Activated T-cell treated with anti-CD3 and anti-CD28 coated beads, Interleukin-2, amount 50 U/mL, for 4 hours (primary cell): Measurements from ENCODE around the gene FUT7. TPM values are rescaled to one million over a fixed set of nuclear protein-coding genes. Genes with fewer than 3 reads are reported as not detected.
"Not testable (repeated sequence)": the region's sequence is repeated elsewhere in the genome, so short reads cannot be mapped to it uniquely, and the experiment has no call there.

Source experiments
- ATAC-seq, 2 donors: fragments of 200-7000 bp; cut with Tn5 transposase; one replicate each; pipeline ENCODE4 v1.10.0; 2021
- DNase-seq: peaks from one replicate; pipeline ENCODE4 v3.0.0-alpha.2; 2020
- H3K27me3 Mint-ChIP-seq: one replicate; pipeline ENCODE4 v1.8.0; 2021; ENCODE audit warnings: low read depth, mixed read lengths
- H3K36me3 Mint-ChIP-seq: one replicate; pipeline ENCODE4 v1.8.0; 2022; ENCODE audit warnings: mixed read lengths; ENCODE audit not compliant: insufficient read depth
- H3K4me1 Mint-ChIP-seq: one replicate; pipeline ENCODE4 v1.8.0; 2021; ENCODE audit warnings: low read depth, mixed read lengths
- H3K4me3 Mint-ChIP-seq: one replicate; pipeline ENCODE4 v1.8.0; 2021; ENCODE audit warnings: mild to moderate bottlenecking, moderate library complexity, mixed read lengths
- H3K9me3 Mint-ChIP-seq: one replicate; pipeline ENCODE4 v1.8.0; 2021; ENCODE audit warnings: mixed read lengths
- total RNA-seq, 3 donors: library from RNA; stranded (reverse); gene quantifications; one replicate each; pipeline ENCODE4 v1.2.1, GENCODE V29; 2021

The FUT7 gene
- total RNA-seq, 3 donors from 2014 or later = 0.74 to 2.4 (median 0.81) TPM

DNA sequence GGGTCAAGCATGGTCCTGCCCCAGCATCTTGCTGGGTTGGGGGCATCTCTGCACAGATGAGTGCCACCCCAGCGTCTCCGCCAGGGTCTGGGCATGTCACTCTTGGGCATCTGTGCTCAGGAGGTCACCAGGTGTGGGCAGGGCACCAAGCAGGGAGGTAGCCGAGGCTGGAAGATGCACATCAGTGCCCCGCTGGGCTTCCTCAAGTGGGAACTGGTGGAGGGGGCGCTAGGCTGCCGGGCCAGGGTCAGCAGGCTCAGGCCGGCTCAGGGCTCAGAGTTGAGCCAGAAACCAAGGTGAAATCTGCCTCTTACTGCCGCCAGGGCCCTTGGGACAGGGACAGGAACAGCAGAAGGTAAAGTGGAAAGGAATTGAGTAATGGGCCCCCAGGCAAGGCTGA, 4.0 kb upstream of the FUT7 start:
- H3K27me3 Mint-ChIP-seq = no peaks in the 10 kb centered on the region
- H3K9me3 Mint-ChIP-seq = no peaks in the 10 kb centered on the region
- no peak for ATAC-seq
- no peaks in the 10 kb centered on the region for H3K36me3 Mint-ChIP-seq
- H3K4me3 Mint-ChIP-seq = no peak overlapping the region
- peaks cover 30% of the 10 kb centered on the region for H3K4me1 Mint-ChIP-seq
- DNase-seq = no peak

DNA sequence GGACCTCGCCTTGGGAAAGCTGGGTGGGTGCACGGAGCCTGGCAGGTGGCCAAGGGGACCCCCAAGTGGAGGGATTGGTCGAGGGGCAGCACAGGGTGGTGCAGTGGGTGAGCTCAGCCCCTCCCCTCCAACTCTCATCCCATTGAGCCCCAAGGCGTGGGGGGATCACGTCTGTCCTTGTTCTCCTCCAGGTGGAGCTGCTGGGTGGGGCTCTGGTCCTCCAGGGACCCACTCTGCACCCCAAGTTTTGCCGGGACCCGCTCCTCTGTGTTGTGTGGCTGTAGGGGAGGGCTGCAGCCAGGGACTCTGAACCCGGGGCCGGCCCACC, 3.6 kb upstream of the FUT7 start:
- H3K36me3 Mint-ChIP-seq = no peaks in the 10 kb centered on the region
- H3K4me1 Mint-ChIP-seq = peaks cover 35% of the 10 kb centered on the region
- no peak for DNase-seq
- no peaks in the 10 kb centered on the region for H3K27me3 Mint-ChIP-seq
- H3K9me3 Mint-ChIP-seq = no peaks in the 10 kb centered on the region
- no peak for ATAC-seq
- peak overlapping the region; percentile 66 for H3K4me3 Mint-ChIP-seq

DNA sequence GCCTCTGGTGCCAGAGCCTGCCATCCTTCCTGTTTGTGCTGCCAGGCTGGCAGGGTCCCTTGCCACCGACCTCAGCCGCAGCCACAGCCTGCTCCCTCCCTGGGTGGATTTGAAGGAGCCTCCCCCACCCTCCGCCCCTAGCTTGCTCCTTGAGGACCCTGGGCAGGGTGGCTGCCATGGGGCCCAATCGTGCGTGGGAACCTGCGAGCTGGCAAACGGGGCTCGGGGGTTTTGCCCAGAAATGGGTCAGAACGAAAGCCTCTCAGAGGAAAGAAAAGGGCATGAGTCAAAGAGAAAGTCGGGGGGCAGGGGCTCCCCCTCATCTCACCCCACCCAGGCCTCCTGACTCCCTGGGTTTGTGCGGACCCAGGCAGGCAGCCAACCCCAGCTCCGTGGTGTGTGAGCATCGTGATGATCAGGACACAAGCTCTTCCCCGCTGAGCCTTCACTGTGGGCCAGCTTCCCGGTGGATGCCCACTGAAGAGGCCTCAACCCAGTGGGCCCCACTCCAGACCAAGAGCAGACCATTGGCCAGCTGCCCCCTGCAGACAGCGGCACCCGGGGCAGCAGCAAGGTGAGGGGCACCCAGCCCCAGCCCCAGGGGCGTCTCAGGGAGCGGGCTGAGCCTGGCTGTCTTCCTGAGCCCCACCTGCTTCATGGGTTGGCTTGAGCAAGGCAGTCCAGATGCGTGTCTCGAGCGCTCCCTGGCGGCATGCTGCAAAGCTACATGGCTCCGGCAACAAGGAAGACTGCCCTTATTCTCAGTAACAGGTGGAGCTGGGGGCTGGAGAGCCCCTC, 3.0 kb upstream of the FUT7 start:
- Mint-ChIP-seq H3K36me3 (no peaks in the 10 kb centered on the region), H3K27me3 (no peaks in the 10 kb centered on the region), H3K9me3 (no peaks in the 10 kb centered on the region), H3K4me1 (peaks cover 41% of the 10 kb centered on the region), H3K4me3 (peak overlapping the region; percentile 66)
- DNase-seq (peak; percentile 85), ATAC-seq (peak; percentile 84 to 86)

DNA sequence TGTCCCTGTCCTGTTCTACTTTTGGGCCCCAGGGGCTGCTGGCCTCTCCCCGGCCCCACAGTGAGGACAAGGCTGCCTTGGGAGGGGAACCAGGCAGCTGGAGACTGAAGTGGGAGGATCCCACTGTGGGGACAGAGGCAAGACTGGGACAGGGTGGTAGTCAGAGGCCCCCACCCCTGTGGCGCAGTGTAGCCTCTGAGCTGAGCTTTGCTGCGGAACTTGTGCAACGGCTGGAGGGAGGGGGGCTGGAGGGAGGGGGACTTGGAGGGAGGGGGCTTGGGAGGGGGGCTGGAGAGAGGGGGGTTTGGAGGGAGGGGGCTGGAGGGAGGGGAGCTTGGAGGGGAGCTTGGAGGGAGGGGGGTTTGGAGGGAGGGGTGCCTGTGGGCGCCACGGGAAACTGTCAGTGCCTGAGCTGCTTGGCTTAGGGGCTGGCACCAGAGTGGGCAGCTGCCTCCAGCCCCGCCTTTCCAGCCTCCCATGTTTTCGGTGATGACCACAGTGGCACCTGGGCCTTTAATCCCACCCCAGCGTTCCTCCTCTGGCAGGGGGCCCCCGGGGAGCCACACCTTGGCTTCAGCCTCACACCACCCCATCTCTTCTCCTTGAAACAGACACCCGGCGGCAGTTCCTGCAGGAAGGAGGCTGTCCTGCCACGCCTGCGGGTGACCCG, 2.3 kb upstream of the FUT7 start:
- H3K4me3 Mint-ChIP-seq = peak overlapping the region; percentile 66
- DNase-seq = no peak
- ATAC-seq = no peak
- H3K9me3 Mint-ChIP-seq = no peaks in the 10 kb centered on the region
- no peaks in the 10 kb centered on the region for H3K27me3 Mint-ChIP-seq
- no peaks in the 10 kb centered on the region for H3K36me3 Mint-ChIP-seq
- H3K4me1 Mint-ChIP-seq = peaks cover 46% of the 10 kb centered on the region

DNA sequence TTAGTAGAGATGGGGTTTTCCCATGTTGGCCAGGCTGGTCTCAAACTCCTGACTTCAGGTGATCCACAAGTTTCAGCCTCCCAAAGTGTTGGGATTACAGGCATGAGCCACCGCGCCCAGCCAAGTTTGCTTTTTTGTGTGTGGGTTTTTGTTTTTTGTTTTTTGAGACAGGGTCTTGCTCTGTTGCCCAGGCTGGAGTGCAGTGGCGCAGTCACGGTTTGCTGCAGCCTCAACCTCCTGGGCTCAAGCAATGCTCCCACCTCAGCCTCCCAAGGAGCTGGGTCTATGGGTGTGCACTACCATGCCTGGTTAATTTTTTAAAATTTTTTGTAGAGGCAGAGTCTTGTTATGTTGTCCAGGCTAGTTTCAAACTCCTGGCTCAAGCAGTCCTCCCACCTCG, 1.6 kb upstream of the FUT7 start:
- not testable (repeated sequence) for H3K4me3 Mint-ChIP-seq, H3K27me3 Mint-ChIP-seq, H3K36me3 Mint-ChIP-seq, DNase-seq, H3K9me3 Mint-ChIP-seq, ATAC-seq
- H3K4me1 Mint-ChIP-seq = peaks cover 50% of the 10 kb centered on the region

DNA sequence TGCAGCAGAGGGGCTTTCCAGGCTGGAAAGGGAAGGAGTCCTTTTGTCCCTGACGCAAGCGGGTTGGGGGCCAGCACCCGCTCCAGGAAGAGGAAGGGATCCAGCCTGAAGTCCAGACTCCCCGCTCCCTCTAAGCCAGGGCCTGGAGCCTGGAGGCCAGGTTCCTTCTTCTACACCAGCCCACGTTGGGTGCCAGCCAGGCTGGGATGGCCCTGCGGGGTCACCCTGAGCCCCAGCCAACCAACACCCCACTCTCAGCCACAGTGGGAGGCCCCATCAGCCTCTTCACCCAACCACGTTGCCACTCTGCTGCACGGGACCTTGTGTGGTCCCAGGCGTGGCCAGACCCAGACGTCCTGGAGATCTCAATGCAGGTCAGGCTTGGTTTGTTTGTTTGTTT, 970 bp upstream of the FUT7 start:
- Mint-ChIP-seq H3K4me3 (peak overlapping the region; percentile 11), H3K4me1 (peaks cover 50% of the 10 kb centered on the region), H3K9me3 (no peaks in the 10 kb centered on the region), H3K27me3 (no peaks in the 10 kb centered on the region), H3K36me3 (no peaks in the 10 kb centered on the region)
- ATAC-seq (no peak), DNase-seq (no peak)

DNA sequence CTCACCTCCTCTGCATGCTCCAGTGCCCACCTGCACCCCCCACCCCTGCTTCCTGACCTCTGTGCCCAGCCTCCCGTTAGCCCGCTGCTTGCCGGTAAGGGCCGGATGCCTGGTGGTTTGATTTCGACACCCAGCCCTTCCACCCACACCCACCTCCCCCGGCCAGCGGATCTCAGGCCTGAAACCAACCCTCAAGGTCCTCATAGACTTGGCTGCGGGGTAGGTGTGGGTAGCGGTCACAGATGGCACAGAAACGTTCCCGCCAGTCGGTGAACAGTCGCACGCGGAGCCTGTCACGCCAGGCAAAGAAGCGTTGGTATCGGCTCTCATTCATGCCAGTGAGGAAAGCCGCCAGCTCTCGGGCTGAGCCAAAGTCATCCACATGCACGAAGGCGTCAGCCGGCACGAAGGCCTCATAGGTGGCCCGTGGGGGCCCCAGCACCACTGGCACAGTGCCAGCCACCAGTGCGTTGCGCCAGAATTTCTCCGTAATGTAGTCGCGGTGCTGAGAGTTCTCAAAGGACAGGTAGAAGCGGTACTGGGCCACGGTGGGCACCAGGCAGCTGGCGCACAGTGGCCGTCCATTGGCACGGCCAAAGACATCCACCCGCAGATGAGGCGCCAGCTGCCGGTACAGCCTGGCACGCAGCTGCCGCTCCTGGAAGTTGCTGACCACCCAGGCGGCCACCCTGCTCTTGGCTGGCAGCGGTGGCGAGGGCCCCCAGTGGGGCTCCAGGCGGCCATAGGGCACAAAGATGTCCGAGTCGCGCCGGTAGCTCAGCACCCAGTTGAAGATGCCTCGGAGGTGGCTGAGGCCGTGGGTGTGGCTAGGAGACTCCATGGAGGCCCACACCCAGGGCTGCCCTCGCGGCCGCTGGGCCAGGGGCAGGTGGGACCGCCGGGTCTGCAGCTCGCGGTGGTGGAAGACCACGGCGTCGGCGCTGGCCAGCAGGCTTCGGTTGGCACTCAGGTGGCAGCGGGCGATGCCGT, 1.1 kb downstream of the FUT7 start:
- DNase-seq (peak; percentile 20), ATAC-seq (no peak)
- Mint-ChIP-seq H3K27me3 (no peaks in the 10 kb centered on the region), H3K4me3 (peak overlapping the region; percentile 69), H3K36me3 (no peaks in the 10 kb centered on the region), H3K4me1 (peaks cover 58% of the 10 kb centered on the region), H3K9me3 (no peaks in the 10 kb centered on the region)

DNA sequence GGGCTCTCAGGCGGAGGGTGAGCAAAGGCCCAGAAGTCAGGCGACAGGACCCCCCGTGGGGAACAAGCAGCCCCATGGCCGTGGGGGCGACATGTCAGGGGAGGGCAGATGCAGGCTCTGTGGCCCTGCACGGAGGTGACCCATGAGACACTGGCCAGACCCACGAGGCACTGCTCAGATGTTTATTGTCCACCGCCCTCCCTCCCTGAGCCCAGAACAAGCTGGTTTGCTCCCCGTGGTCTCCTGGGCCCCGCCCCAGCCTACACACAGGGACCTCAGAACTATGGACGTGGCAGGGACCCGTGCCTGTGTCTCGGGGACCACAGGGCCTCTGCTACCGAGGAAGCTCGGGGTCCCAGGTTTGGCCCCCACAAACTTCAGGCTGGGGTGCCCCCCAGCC, 1.9 kb downstream of the FUT7 start:
- Mint-ChIP-seq H3K4me1 (peaks cover 55% of the 10 kb centered on the region), H3K9me3 (no peaks in the 10 kb centered on the region), H3K27me3 (no peaks in the 10 kb centered on the region), H3K4me3 (peak overlapping the region; percentile 69), H3K36me3 (no peaks in the 10 kb centered on the region)
- ATAC-seq (no peak), DNase-seq (no peak)

DNA sequence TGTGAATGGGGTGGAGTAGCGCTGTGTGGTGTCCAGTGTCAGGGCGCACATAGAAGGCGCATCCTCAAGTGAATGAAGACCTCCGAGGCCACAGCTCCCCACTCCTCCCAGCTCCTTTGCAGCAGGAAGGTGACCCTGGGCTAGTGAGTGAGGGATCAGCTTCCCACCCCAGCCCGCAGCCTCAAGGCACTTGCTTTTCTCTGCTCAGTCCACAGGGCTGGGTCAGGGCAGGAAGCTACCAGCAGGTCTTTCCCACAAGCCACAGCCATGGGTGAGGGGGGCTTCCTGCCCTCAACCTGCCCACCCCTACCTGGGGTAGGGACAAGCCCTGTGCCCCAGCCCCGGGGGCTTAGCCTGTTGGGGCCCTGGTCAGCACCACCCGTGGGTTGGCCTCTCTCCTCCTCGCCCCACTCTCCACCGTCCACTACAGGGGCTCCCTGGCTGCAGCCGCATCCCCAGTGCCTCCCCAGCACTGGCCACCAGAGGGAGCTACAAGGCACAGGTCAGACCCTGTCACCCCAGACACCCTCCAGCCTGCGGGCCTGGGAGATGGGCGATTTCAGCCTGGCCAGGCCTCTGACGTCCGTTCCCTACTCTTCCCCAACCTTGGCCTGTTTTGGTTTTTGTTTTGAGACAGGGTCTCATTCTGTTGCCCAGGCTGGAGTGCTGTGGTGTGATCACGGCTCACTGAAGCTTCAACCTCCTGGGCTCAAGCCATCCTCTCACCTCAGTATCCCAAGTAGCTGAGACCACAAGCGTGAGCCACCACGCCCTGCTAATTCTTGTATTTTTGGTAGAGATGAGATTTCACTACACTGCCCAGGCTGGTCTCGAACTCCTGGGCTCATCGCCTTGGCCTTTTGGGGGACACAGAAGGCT, 2.6 kb downstream of the FUT7 start:
- peaks cover 48% of the 10 kb centered on the region for H3K4me1 Mint-ChIP-seq
- peak; percentile 39 to 51 for ATAC-seq
- no peaks in the 10 kb centered on the region for H3K9me3 Mint-ChIP-seq

DNA sequence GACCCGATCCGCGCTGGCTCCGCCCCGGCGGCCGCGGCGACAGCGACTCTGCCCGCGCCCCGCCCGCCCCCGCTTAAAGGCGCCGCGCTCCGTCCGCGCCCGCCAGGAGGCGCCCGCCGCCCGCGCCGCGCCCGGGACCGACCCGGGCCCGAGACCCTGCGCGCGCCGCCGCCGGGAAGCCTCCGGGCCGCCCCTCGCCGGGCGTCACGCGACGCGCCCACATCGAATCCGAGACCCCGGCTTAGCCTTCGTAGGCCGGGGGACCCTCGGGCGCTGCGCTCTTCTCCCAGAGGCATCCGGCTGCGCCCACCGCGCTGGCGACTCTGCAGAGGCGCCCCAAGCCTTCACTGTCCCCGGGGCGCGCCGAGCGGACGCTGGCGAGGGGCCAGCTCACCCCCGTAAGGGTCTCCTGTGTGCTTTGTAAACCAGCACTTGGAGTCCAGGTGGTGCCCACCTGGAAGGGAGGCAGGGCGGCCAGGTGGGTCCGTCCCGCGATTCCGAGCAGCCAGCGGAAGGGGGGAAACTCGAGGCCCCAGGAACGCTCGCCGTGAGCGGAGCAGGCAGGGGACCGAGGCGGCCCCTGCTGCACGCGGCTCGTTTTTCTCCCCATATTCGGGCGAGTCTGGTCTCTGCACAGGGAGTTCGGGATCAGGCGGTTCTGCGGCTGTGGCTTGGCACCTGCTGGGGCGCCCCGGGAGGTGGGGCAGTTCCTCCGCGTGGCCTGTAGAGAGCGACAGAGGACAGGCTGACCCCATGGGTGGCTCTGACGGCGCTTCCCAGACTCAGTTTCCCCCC, 3.4 kb downstream of the FUT7 start:
- H3K4me3 Mint-ChIP-seq = peak overlapping the region; percentile 77
- H3K4me1 Mint-ChIP-seq = peaks cover 43% of the 10 kb centered on the region
- no peaks in the 10 kb centered on the region for H3K36me3 Mint-ChIP-seq
- no peaks in the 10 kb centered on the region for H3K27me3 Mint-ChIP-seq
- H3K9me3 Mint-ChIP-seq = no peaks in the 10 kb centered on the region
- peak; percentile 56 for DNase-seq
- peak; percentile 73 to 78 for ATAC-seq

More for the DNA sequence above, 2.6 kb downstream of the FUT7 start:
- DNase-seq = peak; percentile 71
- Mint-ChIP-seq H3K4me3 (peak overlapping the region; percentile 77), H3K36me3 (no peaks in the 10 kb centered on the region), H3K27me3 (no peaks in the 10 kb centered on the region)

DNA sequence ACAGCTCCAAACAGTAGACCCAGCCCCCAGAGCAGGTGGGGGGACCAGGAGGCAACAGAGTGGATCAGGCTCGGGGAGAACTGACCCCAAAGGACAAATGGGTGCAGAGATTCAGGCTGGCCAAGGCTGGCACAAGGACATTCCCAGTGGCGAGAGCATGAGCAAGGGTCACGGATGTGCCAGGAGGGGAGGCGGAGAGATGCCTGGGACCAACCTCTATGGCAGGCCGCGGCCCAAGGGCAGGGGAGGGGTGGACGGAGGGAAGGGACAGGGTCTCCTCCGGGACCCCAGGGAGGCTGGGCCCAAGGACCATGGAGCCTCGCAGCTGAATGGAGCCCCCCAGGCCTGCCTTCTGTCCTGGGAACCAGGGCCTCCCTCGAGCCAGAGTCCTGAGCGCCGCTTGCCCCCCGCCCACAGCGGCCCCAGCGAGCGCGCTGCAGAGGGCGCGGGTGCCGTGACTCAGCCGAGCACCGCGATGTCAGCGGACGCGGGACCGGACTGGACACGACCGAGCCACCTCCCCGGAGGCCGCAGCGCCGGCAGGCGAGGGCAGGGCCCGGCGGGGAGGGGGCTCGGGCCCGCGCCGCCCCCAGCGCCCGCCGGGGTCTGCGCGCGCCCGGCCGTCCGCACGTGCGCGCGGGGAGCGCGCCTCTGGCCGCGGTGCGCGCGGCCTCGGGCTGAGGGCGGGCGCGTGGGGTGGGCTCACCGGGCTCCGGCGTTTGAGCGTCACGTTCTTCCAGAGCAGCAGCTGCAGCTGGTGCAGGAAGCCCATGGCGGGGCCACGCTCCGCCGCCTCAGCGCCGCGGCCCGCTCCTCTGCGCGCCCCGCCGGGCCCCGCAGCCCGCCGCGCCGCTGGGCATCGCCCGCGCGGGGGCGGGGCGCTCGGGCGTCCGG, 4.3 kb downstream of the FUT7 start, which contains the start of gene ABCA2:
ABCA2 (minus strand) TSS at position 869 of the 894 bp plus-strand sequence; CDS start at position 772, 97 bp downstream.
- H3K4me3 Mint-ChIP-seq = peak within 1 kb of the TSS; percentile 78
- no peaks in the 10 kb centered on the region for H3K9me3 Mint-ChIP-seq
- peaks cover 38% of the 10 kb centered on the region for H3K4me1 Mint-ChIP-seq
- ATAC-seq (no peak), DNase-seq (no peak)
- H3K36me3 Mint-ChIP-seq = no peaks in the 10 kb centered on the region
- H3K27me3 Mint-ChIP-seq = no peaks in the 10 kb centered on the region

DNA sequence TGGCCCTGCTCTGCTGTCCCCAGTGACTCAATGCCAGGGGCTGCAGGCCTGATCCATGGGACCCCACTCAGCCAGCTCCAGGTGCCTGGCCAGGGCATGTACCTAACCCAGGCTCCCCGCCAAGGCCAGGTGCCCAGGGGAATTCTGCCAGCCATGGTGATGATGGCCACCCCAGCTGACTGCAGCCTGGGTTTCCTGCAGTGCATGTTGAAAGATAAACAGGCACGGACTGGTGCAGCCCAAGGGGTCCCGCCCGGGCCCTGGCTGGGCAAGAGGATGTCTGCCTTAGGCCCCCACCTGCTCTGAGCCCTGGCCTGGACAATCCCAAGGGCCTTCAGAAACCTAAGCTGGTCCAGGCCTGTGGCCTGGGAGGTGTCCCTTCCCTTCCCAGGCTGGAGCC, 5.1 kb downstream of the FUT7 start:
- peak overlapping the region; percentile 78 for H3K4me3 Mint-ChIP-seq
- ATAC-seq = no peak

More for the DNA sequence above, 5.1 kb downstream of the FUT7 start:
- H3K9me3 Mint-ChIP-seq = no peaks in the 10 kb centered on the region
- no peak for DNase-seq
- no peaks in the 10 kb centered on the region for H3K27me3 Mint-ChIP-seq
- peaks cover 34% of the 10 kb centered on the region for H3K4me1 Mint-ChIP-seq
- no peaks in the 10 kb centered on the region for H3K36me3 Mint-ChIP-seq
